GOT3 (cell line): ENCODE results near the gene COG5.
"Not testable (repeated sequence)": the region's sequence is repeated elsewhere in the genome, so short reads cannot be mapped to it uniquely, and the experiment has no call there.

Source experiments
- DNase-seq: peaks from one replicate; lab custom pipeline; 2025; ENCODE audit warnings: mixed read lengths; lab: John Stamatoyannopoulos, UW

The COG5 gene

DNA sequence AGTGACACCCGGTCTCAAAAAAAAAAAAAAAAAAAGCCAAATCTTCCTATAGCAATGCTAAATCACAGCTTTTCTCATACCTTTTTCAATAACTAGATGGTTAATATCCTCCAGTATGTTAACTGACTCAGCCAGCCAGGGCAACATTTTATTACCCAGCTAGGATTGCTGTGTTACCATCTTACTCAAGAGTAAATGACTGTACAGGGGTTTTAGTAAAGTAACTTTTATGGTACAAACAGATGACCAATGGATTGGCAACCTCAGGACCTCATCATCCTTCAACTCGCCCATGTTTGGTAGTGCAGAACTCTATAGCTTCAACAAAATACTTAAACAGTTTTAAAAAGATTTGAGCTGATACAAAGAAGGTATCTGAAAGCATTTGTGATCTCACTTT is 335.4 kb downstream of the COG5 start:
- DNase-seq = no peak

DNA sequence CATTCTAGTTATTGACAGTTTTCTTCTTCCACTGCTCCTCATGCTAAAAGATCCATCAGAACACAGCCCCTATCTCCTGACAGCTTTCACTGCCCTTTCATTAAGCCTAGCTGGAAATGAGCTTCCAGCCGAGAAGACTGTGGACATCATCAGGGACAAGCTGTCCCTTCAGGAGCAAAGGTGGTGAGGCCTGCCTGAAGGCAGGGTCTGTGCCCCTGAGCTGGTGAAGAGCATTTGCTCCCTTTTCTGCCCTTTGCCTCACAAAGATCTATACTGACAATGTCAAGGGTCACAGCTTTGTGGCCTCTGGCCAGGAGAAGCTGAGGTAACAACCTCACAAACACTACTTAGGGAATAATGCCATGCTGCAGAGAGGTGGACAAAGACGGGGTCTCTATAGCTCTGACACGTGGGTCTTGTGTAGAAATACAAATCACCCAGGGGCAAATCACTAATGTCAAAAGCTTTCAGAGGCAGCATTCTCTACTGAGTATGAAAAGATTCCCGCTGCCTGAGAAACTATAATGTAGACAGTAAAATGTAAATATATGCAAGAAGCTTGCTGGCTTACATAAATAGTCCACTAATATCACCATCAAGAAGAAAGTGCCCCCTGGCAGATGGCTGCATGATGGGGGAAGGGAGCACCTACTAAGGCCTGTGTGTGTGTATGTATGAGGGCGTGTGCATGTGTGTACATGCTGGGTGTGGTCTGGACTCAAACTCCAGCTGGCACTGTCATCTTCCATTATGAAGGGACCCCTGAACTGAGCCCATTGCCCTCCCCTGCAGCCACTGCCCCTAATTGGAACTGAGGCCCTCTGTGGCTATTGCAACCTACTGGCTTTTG is 339.1 kb downstream of the COG5 start:
- no peak for DNase-seq

DNA sequence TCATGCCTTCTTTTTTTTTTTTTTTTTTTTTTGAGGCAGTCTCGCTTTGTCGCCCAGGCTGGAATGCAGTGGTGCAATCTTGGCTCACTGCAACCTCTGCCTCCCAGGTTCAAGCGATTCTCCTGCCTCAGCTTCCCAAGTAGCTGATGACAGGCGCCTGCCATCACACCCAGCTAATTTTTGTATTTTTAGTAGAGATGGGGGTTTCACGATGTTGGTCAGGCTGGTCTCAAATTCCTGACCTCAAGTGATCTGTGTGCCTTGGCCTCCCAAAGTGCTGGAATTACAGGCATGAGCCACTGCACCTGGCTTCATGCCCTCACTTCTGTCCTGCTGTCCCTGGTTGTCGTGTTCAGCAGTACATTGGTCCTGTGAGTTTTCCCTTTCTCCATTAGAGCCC is 342.9 kb downstream of the COG5 start:
- not testable (repeated sequence) for DNase-seq

DNA sequence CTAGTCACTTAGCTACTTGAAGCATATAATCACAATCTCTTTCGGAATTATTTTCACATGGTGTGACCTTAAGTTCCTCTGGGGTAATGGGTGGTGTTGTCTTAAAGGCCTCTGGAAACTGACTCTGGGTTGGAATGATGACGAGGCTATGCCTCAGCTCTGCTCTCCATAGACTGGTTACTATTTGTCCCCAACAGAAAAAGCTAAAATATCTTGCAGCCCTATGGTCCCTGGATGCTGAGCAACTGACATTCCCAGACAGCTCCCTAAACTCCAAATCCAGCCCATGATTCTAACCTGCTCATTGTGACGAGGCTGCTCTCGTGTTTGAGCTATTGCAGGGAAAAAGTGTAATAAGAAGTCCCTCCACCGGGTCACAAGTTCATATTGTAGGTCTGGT is 343.4 kb downstream of the COG5 start:
- no peak for DNase-seq

DNA sequence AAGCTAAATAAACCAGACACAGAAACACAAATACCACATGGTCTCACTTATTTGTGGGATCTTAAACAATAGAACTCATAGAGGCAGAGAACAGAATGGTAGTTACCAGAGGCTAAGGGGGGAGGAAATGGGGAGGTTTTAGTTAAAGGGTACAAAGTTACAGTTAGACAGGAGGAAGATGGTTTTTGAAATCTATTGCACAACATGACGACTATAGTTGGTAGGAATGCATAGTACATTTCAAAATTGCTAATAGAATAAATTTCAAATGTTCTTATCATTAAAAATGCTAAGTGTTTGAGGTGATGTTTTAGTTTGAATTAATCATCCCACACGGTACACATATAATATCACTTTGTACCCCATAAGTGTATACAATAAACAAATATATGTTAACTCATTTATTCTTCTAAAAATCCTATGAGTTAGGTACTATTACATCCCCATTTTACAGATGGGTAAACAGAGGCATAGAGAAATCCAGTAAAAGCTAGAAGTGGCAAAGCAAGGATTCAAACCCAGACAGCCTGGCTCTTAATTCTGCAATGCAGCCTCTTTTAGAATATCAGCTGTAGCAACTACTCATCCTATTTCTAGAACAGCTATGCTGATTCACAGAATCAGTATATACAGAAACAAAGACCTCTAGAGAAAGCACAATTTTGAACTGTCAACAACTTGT is 344.0 kb downstream of the COG5 start:
- no peak for DNase-seq

DNA sequence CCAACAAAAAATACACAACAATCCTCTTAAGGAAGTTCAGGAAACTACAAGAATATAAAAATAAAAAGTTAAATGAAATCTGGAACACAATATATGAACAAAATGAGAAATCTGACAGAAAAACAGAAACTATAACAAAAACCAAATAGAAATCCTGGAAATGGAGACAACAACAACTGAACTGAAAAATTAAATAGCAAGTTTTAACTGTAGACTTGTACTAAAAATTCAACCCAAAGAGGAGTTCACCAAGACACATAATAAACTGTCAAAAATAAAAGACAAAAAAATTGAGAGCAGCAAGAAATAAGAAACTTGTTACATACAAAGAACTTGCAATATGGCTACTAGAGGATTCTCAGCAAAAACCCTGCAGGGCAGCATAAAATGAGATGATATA is 349.8 kb downstream of the COG5 start:
- no peak for DNase-seq

DNA sequence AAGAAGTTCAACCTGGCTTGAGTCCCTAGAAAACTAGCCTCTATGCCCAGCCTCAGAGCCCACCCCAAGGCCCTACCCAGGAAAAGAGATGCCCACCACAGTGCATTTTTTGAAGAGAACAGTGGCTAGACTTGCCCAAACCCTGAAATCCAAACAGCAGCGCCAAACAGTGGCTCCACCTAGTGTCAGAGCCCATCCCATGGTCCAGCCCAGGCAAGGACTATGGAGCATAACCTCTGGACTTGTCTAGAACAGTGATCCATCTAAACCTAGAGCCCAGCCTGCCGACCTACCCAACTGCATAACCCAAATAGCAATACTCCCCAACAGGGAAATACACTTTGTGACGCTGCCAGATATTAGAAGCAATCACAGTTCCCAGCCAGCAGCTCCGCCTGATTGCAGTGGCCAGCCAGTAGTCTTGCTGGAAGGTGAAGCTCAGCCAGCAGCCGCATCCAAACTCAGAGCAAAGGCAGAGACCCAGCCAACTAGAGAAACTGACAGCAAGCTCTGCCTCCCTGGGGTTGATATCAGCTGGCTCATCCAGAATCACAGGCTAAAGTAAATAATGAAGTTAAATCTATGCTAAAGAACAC is 350.4 kb downstream of the COG5 start:
- DNase-seq = no peak

DNA sequence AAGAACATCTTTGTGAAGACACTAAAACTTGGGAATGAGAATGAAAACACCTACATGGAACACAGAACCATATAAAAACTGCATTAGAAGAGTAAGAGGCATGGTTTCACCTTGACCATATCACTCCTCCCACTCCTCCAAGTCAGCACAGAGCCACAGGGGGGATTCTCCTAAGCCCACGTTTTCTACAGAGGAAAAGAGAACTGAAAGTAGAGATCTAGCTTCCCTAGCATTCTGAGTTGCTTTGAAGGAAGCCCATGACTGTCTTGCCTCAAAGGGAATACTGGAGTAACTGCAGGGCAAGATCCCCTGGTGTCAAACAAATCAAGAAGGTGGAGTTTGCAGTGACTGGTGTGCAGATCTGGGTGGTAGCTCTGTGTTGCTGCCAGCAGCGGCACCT is 351.0 kb downstream of the COG5 start:
- no peak for DNase-seq

DNA sequence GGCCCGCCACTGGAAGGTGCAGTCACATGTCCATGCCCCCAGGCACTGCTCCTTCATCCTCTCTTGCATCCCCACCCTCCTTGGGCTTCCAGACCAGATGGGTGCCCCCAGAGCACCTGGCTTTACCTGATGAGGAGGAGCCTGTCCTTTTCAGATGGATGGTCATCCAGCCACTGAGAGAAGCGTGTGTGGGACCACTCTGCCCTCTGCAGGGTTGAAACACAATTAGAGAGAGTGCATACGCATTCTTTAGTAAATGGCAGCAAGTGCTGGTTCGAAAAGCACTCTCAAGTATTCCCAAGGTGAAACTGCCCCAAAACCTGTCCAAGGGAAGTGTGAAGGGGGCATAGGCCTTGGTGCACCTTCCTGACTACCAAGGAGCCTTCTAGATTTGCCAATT is 353.3 kb downstream of the COG5 start:
- DNase-seq = no peak

DNA sequence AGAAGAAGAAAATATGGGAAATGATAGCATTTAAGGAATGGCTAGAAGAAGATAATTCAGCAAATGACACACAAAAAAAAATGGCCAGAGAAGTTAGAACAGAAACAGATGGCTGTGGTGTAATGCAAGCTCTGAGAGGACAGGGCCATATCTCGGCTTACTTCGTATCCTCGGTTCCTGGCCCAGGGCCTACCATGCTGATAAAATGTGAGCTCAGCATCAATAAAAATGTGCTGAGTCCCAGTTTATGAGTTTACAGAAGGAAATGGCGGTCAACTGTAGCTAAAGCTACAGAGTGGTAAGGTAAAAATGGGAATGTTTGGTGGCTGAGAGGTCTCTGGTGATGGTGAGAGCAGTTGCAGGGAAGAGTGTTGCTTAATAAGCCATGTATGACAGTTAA is 354.2 kb downstream of the COG5 start:
- no peak for DNase-seq

DNA sequence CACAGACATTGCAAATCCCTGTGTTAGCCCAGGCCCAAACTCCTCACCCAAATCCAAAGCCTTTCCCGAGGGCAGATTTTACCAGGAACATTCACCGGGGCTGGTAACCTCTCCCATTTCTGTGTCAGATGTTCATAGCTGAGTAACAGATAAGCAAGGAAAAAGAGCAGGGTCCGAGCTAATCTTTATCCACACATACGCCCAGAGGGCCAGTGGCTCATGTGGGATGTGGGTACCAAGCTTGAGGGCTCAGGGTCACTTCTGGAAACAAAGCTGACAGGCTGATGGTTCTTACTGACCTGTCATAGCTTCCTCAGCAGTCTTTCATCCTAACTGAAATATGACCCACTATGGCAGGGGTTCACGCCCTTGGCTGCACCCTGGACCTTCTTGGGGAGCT is 355.2 kb downstream of the COG5 start:
- no peak for DNase-seq

DNA sequence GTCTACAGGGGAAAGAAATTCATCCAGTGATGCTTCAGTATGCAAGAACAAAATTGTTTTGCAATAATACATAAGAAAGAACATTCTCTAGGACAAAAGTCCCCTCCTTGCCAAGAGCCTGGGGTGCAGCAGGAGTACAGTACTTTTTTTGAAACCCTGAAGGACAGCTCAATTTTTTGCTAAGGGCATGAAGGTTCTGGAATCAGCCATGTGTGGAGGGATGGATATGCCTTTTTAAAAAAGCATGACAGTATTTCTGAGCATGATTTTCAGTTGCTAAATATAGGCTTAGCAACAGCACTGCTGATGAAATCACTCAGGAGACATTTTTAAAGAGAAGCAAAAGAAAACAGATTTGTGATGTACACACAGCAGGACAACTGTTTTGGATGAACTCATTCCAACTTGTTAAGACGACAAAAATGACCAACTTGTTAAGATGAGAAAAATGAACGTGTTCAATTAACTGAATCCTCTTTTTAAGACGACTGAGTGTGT is 355.6 kb downstream of the COG5 start:
- DNase-seq = no peak

DNA sequence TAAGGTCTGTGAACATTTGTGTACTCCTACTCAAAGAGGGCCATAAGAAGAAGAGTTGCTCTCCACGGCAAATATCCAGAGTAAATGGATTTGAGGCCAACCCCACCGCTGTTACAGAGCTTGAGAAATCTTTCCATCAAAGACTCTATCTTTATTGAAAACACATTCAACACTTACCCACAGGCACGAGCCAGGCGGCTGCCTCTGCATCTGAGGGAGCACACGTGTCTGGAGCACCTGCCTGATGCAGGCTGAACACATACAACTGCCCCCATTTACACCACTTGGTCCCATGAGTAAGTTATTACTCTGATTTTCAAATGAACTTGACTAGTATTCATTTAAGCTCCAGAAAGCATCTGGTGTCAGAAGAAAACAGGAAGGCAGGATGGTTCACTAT is 356.3 kb downstream of the COG5 start:
- DNase-seq = no peak

DNA sequence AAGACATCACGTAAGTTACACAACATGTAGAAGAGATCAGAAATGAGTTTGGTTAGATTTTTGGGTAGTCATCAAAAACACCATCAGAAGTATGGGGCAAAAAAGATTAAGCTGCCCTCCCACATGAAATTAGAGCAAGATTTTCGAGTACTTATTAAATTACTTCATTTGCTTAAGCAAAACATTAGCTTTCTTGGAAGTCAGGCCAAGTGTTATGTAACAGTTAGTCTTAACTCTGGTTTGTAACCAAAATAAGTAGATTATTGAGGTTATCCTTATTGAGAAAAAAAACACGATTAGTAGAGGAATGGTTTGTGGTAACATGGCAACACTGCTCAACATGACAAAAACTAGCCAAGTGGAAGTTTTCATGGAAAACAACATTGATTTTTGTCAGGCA is 357.0 kb downstream of the COG5 start:
- no peak for DNase-seq

DNA sequence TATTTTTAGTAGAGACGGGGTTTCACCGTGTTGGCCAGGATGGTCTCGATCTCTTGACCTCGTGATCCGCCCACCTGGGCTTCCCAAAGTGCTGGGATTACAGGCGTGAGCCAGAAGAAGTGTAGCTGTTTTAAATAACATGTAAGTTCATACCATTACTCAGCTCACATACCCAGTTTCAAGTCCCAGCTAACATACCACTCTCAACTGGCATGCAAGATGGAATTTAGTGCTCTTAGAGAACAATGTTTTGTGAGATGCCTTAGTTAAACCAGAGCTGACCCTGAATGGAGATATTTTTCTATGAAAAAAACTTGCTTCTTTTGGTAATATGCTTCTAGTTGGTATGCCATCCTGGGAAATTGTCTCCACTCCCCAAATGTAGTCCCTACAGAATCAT is 357.6 kb downstream of the COG5 start:
- DNase-seq = no peak

DNA sequence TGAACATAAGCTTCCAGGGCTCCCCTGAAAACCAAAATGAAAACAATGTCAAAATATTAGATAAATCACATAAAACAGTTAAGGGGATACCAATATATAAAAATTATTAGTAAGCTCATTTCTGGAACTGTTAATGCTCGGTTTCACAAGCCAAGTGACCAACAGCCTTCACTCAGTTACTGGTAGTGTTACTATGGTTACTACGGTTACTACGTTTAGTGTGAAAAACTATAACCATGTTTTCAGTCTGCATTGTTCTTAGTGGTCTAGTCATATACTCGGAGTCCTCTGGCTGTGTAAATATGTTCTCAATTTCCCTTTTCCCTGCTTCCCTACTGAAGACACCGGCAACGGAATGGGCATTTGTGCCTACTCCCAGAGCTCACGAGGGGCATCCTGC is 360.1 kb downstream of the COG5 start:
- no peak for DNase-seq

DNA sequence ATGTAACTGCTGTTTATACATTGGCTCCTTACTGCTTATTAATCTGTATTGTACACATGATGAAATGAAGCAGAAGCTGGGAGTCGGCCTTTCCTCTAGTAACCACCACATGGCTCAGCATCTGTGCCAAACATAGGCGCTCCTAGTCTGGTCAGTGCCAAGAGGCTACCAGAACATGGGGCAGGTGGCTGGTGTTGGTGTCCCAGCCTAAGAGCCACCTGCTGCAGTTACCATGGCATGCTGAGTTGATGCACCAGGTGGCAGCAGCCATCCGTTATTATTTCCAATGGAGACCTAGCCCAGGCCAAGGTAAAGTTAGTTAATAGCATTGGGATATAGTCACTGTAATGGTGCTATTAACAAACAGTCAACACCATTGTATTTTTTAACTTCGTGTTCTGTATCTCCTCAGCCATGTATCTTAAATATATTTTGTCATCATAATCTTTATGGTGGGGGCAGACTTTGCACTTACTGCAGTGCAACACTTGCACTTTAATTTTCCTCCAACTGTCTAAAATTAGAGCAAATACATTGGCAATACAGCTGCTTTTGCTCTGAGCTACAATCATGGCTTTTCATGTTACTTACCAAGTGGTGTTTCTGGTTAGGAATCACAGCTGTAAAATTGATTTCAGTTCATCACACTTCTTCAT is 361.8 kb downstream of the COG5 start:
- DNase-seq = no peak

DNA sequence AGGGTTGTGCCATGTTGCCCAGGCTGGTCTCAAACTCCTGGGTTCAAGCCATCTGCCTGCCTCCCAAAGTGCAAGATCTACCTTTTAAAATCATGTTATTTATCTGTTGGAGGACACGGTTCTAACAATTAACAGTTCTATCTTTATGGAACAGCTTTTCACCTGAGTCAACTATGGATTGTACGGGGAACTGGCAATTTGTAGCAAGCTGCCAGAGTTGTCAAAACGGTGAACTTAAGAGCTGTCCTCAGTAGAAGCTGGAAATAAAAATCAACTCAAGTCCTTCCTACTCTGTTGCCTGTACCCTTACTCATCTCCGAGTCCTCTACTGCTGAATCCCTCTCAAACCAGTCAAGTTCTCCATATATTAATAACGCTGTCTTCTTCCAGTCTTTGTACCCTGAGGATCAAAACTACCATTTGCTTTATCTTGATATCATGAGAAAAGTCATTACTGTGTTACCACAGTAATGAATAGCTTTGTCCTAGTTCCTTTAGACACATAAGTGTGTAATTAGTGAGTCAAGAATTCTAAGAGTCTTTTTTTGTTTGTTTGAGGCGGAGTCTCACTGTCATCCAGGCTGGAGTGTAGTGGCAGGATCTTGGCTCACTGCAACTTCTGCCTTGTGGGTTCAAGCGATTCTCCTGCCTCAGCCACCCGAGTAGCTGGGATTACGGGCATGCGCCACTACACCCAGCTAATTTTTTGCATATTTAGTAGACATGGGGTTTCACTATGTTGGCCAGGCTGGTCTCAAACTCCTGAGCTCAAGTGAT is 366.7 kb downstream of the COG5 start:
- DNase-seq = no peak

DNA sequence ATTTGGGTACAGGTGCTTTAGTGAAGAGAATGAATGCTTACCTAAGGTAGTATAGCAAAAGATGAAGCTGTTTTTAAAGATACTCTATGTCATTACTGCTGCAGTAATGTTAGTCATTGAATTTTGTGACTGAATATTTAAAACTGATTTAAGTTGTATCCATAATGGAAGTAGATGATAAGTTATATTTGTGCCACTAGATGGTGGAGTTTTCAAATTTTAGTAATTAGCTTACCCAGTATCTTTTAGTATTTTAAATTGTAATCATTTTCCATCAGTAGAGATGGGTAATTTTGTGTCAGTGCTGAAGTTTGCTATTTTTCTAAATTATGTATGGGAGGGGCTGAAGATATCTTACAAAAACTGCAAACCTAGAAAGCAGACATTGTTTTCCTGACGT is 369.7 kb downstream of the COG5 start:
- no peak for DNase-seq

DNA sequence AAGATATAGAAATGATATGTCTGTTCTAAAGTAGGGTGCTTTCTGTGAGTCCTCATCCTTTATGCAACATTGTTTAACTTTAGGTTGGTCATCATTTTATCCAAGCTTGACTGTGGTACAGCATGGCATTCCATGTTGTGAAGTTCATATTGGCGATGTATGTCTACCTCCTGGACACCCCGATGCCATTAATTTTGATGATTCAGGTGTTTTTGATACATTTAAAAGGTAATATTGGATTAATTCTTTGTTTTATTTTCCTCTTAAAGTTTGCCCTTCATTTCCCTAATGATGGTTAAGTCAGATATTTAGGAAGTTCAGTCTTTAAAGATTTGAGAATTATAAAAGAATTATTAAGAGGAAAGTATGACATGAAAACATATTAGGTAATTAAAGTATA is 373.6 kb downstream of the COG5 start:
- DNase-seq = no peak

DNA sequence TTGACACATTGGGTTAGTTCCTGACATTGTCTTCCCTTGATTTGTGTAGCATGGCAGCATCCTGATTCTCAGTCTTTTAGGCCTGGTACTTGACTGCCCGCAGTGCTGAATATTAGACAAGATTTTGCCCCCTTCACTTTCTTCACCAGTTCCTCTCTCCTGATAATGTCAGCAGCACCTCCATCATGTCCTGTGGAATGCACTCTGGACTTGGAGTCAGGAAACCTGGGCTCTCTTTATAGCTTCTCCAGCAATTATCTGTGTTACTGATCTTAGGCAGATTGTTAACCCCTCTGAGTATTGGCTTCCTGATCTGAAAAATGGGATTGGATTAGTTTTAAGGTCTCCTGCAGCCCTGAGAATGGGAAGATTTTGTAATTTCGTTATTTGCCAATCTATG is 375.9 kb downstream of the COG5 start:
- DNase-seq = no peak

DNA sequence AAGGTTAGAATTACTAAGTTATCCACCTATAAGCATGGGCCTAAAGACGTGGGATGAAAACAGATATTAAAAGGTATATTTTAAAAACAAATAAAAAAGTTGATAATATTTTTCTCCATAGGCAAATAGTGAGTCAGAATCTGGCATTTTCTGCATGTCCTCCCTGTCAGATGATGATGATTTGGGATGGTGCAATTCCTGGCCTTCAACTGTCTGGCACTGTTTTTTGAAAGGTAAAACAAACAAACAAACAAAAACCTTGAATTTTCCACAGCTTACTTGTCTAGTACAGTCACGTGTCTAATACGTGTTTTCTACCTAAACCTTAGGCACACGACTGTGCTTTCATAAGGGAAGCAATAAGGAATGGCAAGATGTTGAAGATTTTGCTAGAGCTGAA is 377.5 kb downstream of the COG5 start:
- no peak for DNase-seq
